HG02884 (cell line): ENCODE results near the gene VDAC2.

Experiments
- ATAC-seq: cut with Tn5 transposase; IDR thresholded peaks from one replicate; pipeline ENCODE4 v1.9.1; 2021; ENCODE audit warnings: mild to moderate bottlenecking, moderate library complexity; ENCODE audit not compliant: unreplicated experiment

VDAC2 gene

GRCh38 chr10:75228834-75229233, 18.2 kb downstream of the VDAC2 start:
- no peak for ATAC-seq

GRCh38 chr10:75229971-75230370, 19.4 kb downstream of the VDAC2 start:
- ATAC-seq = no peak

- peak; percentile 40 for ATAC-seq
Observed at GRCh38 chr10:75230600-75231038, 20.0 kb downstream of the VDAC2 start.

DNA sequence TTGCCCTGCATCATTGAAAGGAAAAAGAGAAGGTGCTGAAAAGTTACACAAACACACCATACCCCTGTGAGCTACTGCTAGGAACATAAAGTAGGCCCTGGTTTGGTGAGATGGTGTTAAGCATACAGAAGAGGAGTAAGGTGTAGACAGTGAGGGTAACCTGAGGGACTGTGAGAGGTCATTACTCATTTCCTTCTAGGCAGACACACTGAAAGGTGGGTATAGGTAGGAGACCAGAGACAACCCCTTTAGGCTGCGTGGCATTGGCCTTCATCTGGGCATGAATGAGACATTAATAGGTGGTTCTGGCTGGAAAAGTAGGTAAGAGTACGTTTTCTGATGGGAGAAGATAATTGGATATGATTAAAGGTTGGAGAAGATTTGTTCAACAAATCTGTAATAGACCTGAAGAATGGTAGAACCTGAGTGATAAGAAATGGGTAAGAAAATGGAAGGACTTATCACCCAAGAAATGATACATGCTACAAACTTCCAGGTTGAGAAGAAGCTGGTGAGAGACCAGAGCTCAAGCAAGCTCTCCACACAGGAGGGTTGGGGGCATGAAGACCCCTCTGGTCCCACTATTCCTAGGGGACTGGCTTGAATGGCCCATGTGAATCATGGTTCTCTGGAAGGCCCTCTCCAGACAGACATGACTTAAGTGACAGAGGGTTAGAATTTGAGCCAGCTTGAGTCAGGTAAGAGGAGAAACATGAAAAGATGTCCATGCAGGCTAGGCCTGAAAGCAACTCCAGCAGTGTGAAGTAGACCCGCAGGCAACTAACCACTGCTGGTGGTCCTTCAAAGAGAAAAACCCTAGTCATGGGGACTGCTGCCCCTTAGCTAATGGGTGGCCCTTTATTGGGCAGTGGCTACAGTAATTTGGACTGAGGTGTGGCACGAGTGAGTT, 21.3 kb downstream of the VDAC2 start:
- no peak for ATAC-seq

DNA sequence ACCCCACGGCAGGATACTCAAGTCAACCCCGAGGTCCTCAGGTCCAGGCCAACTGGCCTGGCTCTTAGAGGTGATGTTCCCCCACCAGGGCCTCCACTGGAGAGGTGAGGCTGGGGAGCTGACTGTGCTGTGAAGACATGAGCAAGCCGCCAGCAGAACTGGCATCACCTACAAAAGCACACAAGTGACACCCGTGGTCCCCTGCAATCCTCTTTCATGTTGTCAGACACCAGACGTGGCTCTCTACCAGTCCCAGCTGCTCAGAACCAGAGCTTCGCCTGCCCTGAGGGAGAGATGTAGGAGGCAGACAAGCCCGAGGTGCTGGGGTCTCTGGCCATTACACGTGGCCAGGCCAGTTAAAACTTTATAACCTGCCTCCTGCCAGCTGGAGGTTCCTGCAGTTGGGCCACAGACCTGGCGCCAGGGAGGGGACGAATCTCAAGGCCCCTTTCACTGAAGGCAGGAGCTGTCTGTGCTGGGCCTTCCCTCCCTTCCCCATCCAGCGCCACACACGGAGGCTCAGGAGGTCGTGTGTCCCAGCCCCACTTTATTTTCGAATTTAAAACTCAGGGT, 22.9 kb downstream of the VDAC2 start:
- no peak for ATAC-seq

GRCh38 chr10:75234017-75234682, 23.6 kb downstream of the VDAC2 start:
- ATAC-seq = peak; percentile 37

- ATAC-seq = peak; percentile 4
Observed at GRCh38 chr10:75234683-75235374, 24.2 kb downstream of the VDAC2 start.

DNA sequence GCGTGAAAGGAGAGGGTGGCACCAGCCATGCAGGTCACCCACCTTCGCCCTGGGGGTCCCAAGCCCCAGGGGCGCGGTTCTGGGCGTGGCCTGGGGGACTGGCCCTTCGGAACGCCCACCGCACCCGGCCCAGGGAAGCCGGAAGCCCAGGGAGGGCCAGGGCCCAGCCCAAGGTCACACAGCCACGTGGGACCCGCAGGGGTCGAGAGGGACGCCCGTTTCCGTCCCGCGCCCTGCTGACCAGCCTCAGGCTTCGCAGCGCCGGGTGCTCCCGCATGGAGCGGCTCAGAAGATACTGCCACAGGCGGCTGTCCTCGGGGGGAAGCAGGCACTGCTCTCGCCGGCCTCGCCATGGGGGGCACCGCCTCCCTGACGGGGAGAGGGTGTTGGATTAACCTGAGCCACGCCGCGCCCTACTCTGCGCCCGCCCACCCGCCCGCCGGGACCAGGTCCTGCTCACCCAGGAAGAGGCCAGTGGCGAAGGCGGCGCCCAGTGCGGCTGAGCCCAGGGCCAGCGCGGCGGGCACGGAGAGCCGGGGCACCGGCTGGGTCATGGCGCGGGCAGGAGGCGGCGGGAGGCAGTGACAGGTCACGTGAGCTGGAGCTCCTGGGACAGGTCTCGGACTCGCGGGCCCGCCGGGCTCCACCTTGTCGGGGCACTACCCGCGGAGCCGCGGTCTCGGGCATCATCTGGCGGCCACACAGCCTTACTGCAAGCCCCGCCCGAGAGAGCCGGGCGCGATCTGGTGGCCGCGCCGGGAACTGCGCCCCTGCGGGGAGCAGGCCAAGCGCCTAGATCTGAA, 25.0 kb downstream of the VDAC2 start, which contains the start of gene COMTD1:
COMTD1 (minus strand) TSS at position 583 of the 803 bp plus-strand sequence; CDS start at position 554, 29 bp downstream.
- peak; percentile 74 for ATAC-seq

DNA sequence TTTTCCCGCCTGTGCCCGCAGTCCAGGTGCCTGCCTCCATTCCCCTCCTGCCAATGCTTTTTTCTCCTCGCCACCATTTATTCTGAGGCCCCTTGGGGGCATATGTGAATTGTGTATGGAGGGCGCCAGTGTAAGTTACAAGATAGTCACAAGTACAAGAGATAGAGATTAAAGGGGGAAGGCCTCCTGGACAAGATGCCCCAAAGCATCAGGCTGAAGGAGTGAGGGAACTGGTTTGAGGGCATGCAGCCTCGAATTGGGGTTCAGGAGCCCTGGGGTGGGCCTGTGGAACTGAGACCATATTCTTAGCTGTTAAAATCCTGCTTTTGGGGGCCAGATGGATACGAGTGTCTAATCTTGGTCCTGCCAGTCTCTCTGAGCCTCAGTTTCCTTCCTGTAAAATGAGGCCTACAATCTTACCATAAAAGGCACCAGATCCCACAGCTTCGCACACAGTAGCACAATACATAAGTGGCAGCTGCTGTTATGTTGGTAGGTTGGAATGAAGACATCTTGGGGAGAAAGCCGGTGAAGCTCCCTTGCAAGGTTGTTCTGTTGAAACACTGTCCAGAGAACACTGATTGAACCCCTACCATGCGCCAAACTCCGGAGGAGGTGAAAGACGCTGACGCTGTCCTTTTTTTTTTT, 25.7 kb downstream of the VDAC2 start:
- ATAC-seq = no peak

DNA sequence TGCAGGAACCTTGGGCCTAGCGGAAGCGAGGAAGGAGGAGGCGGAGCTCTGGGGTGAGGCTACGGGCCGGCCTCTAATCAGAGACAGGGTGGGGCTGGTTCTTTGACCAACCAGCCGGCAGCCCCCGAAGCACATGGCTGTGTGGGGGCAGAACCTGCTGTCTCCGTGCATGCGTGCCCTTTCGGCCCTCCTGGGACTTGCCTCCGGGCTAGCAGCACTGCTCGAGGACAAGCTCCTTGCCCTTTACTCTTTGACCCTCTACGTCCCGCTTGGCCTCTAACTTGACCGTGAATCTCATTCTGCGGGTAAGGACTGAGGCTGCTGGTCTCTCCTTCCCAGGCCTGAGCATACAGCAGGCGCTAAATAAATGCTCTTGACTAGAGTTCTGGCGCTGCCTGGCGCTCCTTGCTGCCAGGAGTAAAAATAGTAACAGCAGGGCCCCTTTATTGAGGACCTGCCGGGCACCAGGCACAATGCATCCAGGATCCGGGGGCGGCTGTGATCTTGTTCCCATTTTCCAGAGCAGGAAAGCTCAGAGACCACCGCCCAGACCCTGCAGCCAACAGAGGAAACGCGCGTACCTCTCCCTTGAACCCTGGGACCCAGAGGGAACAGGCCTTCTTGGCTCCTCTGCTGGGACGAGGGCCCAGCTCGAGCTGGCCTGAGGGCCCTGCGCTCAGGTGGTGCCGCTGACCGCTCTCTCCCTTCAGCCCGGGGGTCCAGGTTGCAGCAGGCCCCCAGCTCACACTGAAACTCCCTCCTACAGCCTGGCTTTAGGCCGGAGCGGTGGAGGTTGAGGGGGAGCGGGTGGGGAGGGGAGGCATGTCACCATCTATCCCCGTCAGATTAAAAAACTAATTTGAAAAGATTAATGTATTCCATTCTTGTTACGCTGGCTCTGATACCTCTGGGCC, 27.8 kb downstream of the VDAC2 start:
- ATAC-seq = no peak

GRCh38 chr10:75239096-75239790, 28.6 kb downstream of the VDAC2 start:
- no peak for ATAC-seq

DNA sequence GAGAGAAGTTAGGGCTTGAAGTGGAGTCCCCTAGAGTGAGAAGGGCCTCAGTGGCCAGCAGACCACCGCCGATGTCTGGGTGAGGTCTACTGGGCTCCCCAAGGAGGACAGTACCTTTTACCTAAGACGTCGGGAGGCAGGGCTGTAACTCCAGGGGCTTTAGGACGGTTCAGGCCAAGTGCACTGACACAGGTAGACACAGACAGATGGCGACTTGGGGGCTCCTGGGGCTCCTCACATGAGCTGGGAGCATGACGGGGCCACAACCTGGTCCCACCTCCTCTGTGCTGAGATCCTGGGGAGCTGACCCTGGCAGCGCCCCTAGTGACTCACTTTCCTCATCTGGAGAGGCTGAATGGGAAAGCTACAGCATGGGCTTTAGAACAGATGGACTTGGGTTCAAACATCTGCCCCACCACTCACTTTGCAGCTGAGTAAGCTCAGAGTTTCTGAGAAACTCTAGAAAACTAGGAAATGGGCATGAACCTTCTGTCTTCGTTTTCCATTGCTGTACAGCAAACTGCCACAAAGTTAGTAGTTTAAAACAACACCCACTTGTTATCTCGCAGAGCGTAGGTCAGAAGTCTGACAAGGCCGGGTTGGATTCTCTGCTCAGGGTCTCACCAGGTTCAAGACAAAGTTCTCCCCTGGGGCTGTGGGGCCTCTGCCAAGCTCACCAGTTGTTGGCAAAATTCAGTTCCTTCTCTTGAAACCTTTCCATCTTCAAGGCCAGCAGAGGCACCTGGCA, 29.9 kb downstream of the VDAC2 start:
- no peak for ATAC-seq

GRCh38 chr10:75243426-75243825, 32.8 kb downstream of the VDAC2 start:
- no peak for ATAC-seq

GRCh38 chr10:75244487-75245353, 34.1 kb downstream of the VDAC2 start:
- no peak for ATAC-seq

GRCh38 chr10:75245354-75246250, 35.0 kb downstream of the VDAC2 start:
- ATAC-seq = no peak
